ENCODE measurements around the gene TTC7B.
"Not testable (repeated sequence)": the region's sequence is repeated elsewhere in the genome, so short reads cannot be mapped to it uniquely, and the experiment has no call there.

The TTC7B gene

GRCh38 chr14:90527978-90528377 lies 288.3 kb downstream of the TTC7B start:
- Mint-ChIP-seq H3K27ac (no peak overlapping the region), H3K36me3 (ENCODE audit: low read depth) (peaks cover 4% of the 10 kb centered on the region), H3K4me1 (no peaks in the 10 kb centered on the region), H3K9me3 (peaks cover 9% of the 10 kb centered on the region), H3K4me3 (no peak overlapping the region), H3K27me3 (ENCODE audit: low read depth) (peaks cover 8% of the 10 kb centered on the region)
- no peak for TF ChIP-seq CTCF (IDR thresholded peaks at IDR 0.05; ENCODE audit: unreplicated experiment in 3 of 3)

DNA sequence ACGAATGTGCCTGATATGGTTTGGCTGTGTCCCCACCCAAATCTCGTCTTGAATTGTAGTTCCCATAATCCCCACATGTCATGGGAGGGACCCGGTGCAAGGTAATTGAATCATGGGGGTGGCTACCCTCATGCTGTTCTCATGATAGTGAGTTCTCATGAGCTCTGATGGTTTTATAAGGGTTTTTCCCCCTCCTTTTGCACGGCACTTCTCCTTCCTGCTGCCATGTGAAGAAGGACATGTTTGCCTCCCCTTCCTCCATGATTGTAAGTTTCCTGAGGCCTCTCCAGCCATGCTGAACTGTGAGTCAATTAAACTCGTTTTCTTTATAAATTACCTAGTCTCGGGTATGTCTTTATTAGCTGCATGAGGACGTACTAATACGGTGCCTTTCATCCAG lies 289.7 kb downstream of the TTC7B start:
- not testable (repeated sequence) for H3K4me3 Mint-ChIP-seq; H3K9me3 Mint-ChIP-seq; H3K27ac Mint-ChIP-seq; H3K36me3 Mint-ChIP-seq (ENCODE audit: low read depth); H3K27me3 Mint-ChIP-seq (ENCODE audit: low read depth)
- H3K4me1 Mint-ChIP-seq = peaks cover 12% of the 10 kb centered on the region

- not testable (repeated sequence) for H3K36me3 Mint-ChIP-seq (ENCODE audit: low read depth); H3K27ac Mint-ChIP-seq; H3K4me3 Mint-ChIP-seq; H3K9me3 Mint-ChIP-seq; H3K27me3 Mint-ChIP-seq (ENCODE audit: low read depth)
- peaks cover 19% of the 10 kb centered on the region for H3K4me1 Mint-ChIP-seq
These were observed 290.7 kb downstream of the TTC7B start for GRCh38 chr14:90525353-90526028.

- Mint-ChIP-seq H3K27me3 (ENCODE audit: low read depth) (peaks cover 8% of the 10 kb centered on the region), H3K4me3 (no peak overlapping the region), H3K4me1 (peaks cover 24% of the 10 kb centered on the region), H3K27ac (no peak overlapping the region), H3K9me3 (peaks cover 9% of the 10 kb centered on the region), H3K36me3 (ENCODE audit: low read depth) (peaks cover 4% of the 10 kb centered on the region)
- no peak for TF ChIP-seq CTCF (IDR thresholded peaks at IDR 0.05; ENCODE audit: unreplicated experiment in 3 of 3)
These were observed 292.0 kb downstream of the TTC7B start for GRCh38 chr14:90523961-90524875.

DNA sequence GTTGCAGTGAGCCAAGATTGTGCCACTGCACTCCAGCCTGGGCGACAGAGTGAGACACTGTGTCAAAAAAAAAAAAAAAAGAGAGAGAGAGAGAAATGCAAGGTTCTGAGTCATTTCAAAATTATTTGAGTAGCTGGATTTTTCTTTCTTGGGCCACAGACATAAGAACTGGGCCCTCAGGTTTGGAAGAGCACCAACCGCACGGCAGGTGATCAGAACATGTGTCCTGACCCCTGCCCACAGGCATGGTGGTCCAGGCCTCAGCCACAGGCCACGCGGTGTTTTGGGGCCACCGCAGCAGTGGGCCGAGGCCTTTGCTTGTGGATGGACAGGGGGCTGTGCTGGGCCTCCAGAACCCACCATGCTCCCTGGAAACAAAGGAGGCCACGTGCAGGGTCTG lies 292.7 kb downstream of the TTC7B start:
- no peak for TF ChIP-seq CTCF (IDR thresholded peaks at IDR 0.05; ENCODE audit: unreplicated experiment in 3 of 3)
- Mint-ChIP-seq H3K27ac (no peak overlapping the region), H3K36me3 (ENCODE audit: low read depth) (peaks cover 1% of the 10 kb centered on the region), H3K4me3 (no peak overlapping the region), H3K9me3 (peaks cover 9% of the 10 kb centered on the region), H3K4me1 (peaks cover 24% of the 10 kb centered on the region), H3K27me3 (ENCODE audit: low read depth) (peaks cover 8% of the 10 kb centered on the region)

- Mint-ChIP-seq H3K9me3 (peaks cover 9% of the 10 kb centered on the region), H3K36me3 (ENCODE audit: low read depth) (no peaks in the 10 kb centered on the region), H3K4me3 (no peak overlapping the region), H3K27ac (peak overlapping the region in 2 of 3 experiments; percentile 25 to 37), H3K4me1 (peaks cover 31% of the 10 kb centered on the region), H3K27me3 (ENCODE audit: low read depth) (peaks cover 12% of the 10 kb centered on the region)
- TF ChIP-seq CTCF (IDR thresholded peaks at IDR 0.05; ENCODE audit: unreplicated experiment in 3 of 3) = no peak
These were observed 293.5 kb downstream of the TTC7B start for GRCh38 chr14:90522571-90523191.

All from nephron (organoid).